HL-60 (cell line): ENCODE data around the gene CACNA1I.

Experiments
- TF ChIP-seq, protein P1 (sequence below): IDR thresholded peaks from one replicate; pipeline ENCODE4 v1.5.1; 2011; ENCODE audit warnings: low read length, control low read depth, inconsistent platforms; ENCODE audit not compliant: insufficient read depth
- TF ChIP-seq, protein P2 (sequence below): IDR thresholded peaks from 2 replicates; pipeline ENCODE4 v1.6.1; 2012; ENCODE audit warnings: low read depth; ENCODE audit not compliant: insufficient replicate concordance

DNA sequence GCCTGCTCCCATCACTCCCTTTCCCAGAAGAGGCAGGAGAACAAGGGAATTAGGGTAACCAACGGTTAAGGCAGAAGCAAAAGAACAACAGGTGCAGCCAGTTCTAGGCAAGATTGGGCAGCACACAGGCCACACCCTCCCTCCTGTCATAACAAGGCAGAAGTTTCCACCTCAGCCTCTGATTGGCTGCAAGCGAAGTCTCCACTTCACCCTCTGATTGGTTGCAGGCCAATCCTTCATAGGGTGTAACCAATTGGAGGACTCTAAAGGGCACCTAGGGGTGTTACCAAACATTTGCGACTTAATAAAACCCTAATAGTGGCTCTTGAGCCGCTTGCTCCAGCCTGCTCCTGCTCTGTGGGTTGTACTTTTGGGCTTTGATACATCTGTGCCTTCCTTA is 153.8 kb downstream of the CACNA1I start:
- TF ChIP-seq, protein P1, sequence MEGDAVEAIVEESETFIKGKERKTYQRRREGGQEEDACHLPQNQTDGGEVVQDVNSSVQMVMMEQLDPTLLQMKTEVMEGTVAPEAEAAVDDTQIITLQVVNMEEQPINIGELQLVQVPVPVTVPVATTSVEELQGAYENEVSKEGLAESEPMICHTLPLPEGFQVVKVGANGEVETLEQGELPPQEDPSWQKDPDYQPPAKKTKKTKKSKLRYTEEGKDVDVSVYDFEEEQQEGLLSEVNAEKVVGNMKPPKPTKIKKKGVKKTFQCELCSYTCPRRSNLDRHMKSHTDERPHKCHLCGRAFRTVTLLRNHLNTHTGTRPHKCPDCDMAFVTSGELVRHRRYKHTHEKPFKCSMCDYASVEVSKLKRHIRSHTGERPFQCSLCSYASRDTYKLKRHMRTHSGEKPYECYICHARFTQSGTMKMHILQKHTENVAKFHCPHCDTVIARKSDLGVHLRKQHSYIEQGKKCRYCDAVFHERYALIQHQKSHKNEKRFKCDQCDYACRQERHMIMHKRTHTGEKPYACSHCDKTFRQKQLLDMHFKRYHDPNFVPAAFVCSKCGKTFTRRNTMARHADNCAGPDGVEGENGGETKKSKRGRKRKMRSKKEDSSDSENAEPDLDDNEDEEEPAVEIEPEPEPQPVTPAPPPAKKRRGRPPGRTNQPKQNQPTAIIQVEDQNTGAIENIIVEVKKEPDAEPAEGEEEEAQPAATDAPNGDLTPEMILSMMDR, result no peak
- TF ChIP-seq, protein P2, sequence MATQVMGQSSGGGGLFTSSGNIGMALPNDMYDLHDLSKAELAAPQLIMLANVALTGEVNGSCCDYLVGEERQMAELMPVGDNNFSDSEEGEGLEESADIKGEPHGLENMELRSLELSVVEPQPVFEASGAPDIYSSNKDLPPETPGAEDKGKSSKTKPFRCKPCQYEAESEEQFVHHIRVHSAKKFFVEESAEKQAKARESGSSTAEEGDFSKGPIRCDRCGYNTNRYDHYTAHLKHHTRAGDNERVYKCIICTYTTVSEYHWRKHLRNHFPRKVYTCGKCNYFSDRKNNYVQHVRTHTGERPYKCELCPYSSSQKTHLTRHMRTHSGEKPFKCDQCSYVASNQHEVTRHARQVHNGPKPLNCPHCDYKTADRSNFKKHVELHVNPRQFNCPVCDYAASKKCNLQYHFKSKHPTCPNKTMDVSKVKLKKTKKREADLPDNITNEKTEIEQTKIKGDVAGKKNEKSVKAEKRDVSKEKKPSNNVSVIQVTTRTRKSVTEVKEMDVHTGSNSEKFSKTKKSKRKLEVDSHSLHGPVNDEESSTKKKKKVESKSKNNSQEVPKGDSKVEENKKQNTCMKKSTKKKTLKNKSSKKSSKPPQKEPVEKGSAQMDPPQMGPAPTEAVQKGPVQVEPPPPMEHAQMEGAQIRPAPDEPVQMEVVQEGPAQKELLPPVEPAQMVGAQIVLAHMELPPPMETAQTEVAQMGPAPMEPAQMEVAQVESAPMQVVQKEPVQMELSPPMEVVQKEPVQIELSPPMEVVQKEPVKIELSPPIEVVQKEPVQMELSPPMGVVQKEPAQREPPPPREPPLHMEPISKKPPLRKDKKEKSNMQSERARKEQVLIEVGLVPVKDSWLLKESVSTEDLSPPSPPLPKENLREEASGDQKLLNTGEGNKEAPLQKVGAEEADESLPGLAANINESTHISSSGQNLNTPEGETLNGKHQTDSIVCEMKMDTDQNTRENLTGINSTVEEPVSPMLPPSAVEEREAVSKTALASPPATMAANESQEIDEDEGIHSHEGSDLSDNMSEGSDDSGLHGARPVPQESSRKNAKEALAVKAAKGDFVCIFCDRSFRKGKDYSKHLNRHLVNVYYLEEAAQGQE, result no peak
